CD8-positive, alpha-beta memory T cell (primary cell): ENCODE measurements around the gene FLVCR1. TPM values are rescaled to one million over a fixed set of nuclear protein-coding genes. Genes with fewer than 3 reads are reported as not detected.
A peak's percentile ranks its signal among the peaks of the same experiment; 100 is the strongest.
"Not testable (repeated sequence)": the region's sequence is repeated elsewhere in the genome, so short reads cannot be mapped to it uniquely, and the experiment has no call there.

Experiments
- CTCF ChIA-PET: fragments of 350-600 bp; sonication (Branson Sonifier 250); formaldehyde crosslinking; loops from one replicate; lab custom pipeline; 2021; ENCODE audit warnings: antibody characterized with exemption; lab: Charles Lee
- POLR2A ChIA-PET: fragments of 350-600 bp; sonication (Branson Sonifier 250); formaldehyde crosslinking; loops from one replicate; lab custom pipeline; 2021; ENCODE audit warnings: antibody characterized with exemption; lab: Charles Lee
- DNase-seq, 5 donors: peaks; one replicate each; pipeline versions ENCODE4 v3.0.0 to v3.0.0-alpha.2; 2020 to 2022; ENCODE audit warnings: mixed read lengths in 1 of 5
- H3K27ac ChIP-seq: one replicate; pipeline ENCODE4 v1.7.0; 2013; ENCODE audit warnings: low read depth, mild to moderate bottlenecking, low read length, moderate library complexity
- H3K27me3 ChIP-seq: 2 replicates; pipeline ENCODE4 v1.7.0; 2013; ENCODE audit warnings: low read length, mild to moderate bottlenecking; ENCODE audit not compliant: insufficient read depth, poor library complexity, severe bottlenecking
- H3K36me3 ChIP-seq: 2 replicates; pipeline ENCODE4 v1.7.0; 2013; ENCODE audit warnings: mild to moderate bottlenecking, low read length, moderate library complexity; ENCODE audit not compliant: insufficient read depth
- H3K4me1 ChIP-seq: 2 replicates; pipeline ENCODE4 v1.7.0; 2013; ENCODE audit warnings: mild to moderate bottlenecking, low read length, moderate library complexity; ENCODE audit not compliant: insufficient read depth
- H3K4me3 ChIP-seq: 2 replicates; pipeline ENCODE4 v1.7.0; 2013; ENCODE audit warnings: mild to moderate bottlenecking, low read length
- H3K9me3 ChIP-seq: 2 replicates; pipeline ENCODE4 v1.7.0; 2013; ENCODE audit warnings: mild to moderate bottlenecking, low read length
- H3K27ac Mint-ChIP-seq, 8 donors: one replicate each; pipeline ENCODE4 v1.8.0; 2020 to 2021; ENCODE audit warnings: mixed read lengths in 8 of 8, mild to moderate bottlenecking in 6 of 8, inconsistent platforms in 3 of 8, moderate library complexity in 3 of 8
- H3K27me3 Mint-ChIP-seq, 2 donors: one replicate each; pipeline ENCODE4 v1.8.0; 2020 to 2021; ENCODE audit warnings: mixed read lengths in 2 of 2, mild to moderate bottlenecking in 1 of 2, moderate library complexity in 1 of 2
- H3K36me3 Mint-ChIP-seq, 3 donors: one replicate each; pipeline ENCODE4 v1.8.0; 2020 to 2021; ENCODE audit warnings: mixed read lengths in 3 of 3, inconsistent platforms in 1 of 3, mild to moderate bottlenecking in 1 of 3
- H3K4me1 Mint-ChIP-seq, 3 donors: one replicate each; pipeline ENCODE4 v1.8.0; 2020 to 2021; ENCODE audit warnings: mixed read lengths in 3 of 3, inconsistent platforms in 1 of 3, mild to moderate bottlenecking in 1 of 3
- H3K4me3 Mint-ChIP-seq, 7 donors: one replicate each; pipeline ENCODE4 v1.8.0; 2020 to 2021; ENCODE audit warnings: mixed read lengths in 7 of 7, mild to moderate bottlenecking in 6 of 7, moderate library complexity in 4 of 7, inconsistent platforms in 2 of 7
- H3K9me3 Mint-ChIP-seq, 5 donors: one replicate each; pipeline ENCODE4 v1.8.0; 2020 to 2022; ENCODE audit warnings: mixed read lengths in 5 of 5, mild to moderate bottlenecking in 3 of 5, moderate library complexity in 2 of 5, inconsistent platforms in 1 of 5
- polyA plus RNA-seq: library from polyadenylated mRNA; unstranded; fragments of 300-500 nt; fragmentation: Illumina TruSeq; gene quantifications from one replicate; pipeline ENCODE4 v1.2.3, GENCODE V29; 2021
- total RNA-seq, 2 experiments: library from RNA; stranded (reverse); gene quantifications; one replicate each; pipeline ENCODE4 v1.2.3, GENCODE V29; 2021

FLVCR1 gene
- total and polyA plus RNA-seq, 3 experiments from 2014 or later = 4.0 to 14.9 (median 11.7) TPM

DNA sequence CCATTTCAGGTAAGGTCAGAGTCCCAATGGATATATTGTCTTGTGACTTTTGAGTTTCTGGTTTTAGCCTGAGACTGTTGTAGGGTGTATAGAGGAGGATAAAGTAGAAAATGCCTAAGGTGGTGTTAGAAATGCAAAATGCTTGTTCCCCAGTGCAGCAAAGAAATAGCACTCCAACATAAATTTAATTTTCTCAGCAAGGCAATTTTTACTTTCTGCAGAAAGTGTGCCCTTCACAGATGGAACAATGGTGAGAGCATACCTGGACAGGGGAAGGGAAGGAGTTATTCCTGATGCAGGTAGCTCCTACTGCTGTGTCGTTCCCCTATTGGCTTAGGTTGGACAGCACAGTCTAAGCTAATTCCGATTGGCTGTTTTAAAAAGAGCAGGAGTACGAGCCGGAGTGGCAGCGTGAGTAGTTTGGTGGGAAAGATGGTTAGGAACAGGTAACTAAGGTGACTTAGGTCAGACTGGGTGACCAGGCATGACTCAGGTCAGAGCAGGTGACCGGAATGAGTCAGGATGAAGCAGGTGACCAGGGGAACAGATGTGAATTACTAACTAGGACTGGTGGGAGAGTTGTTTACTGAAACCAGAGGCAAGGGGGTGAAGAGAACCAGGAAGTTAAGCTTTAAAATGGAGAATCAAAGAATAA is 32.1 kb upstream of the FLVCR1 start:
- CTCF ChIA-PET = no interaction called here
- no peak overlapping the region for H3K4me3 Mint-ChIP-seq
- Histone ChIP-seq H3K36me3 (no peaks in the 10 kb centered on the region), H3K4me1 (no peaks in the 10 kb centered on the region), H3K9me3 (peaks cover 14% of the 10 kb centered on the region), H3K27me3 (no peaks in the 10 kb centered on the region), H3K4me3 (no peak overlapping the region), H3K27ac (no peak overlapping the region)
- no peak for DNase-seq
- POLR2A ChIA-PET = no interaction called here
- H3K36me3 Mint-ChIP-seq = peaks cover 0 to 20% (median 3%) of the 10 kb centered on the region in 3 donors
- no peaks in the 10 kb centered on the region for H3K4me1 Mint-ChIP-seq
- peaks cover 13 to 26% (median 24%) of the 10 kb centered on the region in 5 donors for H3K9me3 Mint-ChIP-seq
- H3K27ac Mint-ChIP-seq = no peak overlapping the region
- H3K27me3 Mint-ChIP-seq = peaks cover 0 to 3% of the 10 kb centered on the region in 2 donors

DNA sequence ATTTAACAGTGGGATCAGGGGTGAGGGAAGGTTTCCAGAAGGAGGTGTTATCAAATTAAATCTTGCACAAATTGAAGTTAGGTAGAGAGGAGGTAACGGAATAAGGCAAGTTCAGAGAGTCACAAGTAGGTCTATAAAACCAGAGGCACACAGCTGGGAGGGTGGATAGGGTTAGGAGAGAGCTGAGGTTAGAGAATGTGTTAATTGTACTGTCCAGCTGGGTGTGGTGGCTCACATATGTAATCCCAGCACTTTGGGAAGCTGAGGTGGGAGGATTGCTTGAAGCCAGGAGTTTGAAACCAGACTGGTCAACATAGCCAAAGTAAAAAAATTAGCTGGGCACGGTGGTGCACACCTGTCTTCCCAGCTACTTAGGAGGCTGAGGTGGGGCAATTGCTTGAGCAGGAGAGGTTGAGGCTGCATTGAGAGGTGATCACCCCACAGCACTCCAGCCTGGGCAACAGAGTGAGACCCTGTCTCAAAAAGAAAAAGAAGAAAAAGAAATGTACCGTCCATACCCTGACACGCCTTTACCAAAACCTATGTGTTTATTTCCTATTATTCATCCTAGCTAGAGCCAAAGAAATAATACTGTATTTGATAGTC is 30.8 kb upstream of the FLVCR1 start:
- H3K4me1 Mint-ChIP-seq = no peaks in the 10 kb centered on the region
- no peak overlapping the region for H3K27ac ChIP-seq
- peaks cover 0 to 17% (median 3%) of the 10 kb centered on the region in 3 donors for H3K36me3 Mint-ChIP-seq
- peak overlapping the region in 1 of 8 donors; percentile 5 for H3K27ac Mint-ChIP-seq
- no peak overlapping the region for H3K4me3 Mint-ChIP-seq
- H3K27me3 ChIP-seq = no peaks in the 10 kb centered on the region
- H3K9me3 Mint-ChIP-seq = peaks cover 13 to 26% (median 24%) of the 10 kb centered on the region in 5 donors
- no peaks in the 10 kb centered on the region for H3K36me3 ChIP-seq
- peaks cover 0 to 3% of the 10 kb centered on the region in 2 donors for H3K27me3 Mint-ChIP-seq
- H3K9me3 ChIP-seq = peaks cover 14% of the 10 kb centered on the region
- H3K4me1 ChIP-seq = no peaks in the 10 kb centered on the region
- DNase-seq = no peak
- ChIA-PET POLR2A (no interaction called here), CTCF (interaction anchor here (1.4 kb wide), 1 partner anchor 14 kb away, joined by 4 read pairs; no protein-coding TSS in a partner anchor)
- no peak overlapping the region for H3K4me3 ChIP-seq

DNA sequence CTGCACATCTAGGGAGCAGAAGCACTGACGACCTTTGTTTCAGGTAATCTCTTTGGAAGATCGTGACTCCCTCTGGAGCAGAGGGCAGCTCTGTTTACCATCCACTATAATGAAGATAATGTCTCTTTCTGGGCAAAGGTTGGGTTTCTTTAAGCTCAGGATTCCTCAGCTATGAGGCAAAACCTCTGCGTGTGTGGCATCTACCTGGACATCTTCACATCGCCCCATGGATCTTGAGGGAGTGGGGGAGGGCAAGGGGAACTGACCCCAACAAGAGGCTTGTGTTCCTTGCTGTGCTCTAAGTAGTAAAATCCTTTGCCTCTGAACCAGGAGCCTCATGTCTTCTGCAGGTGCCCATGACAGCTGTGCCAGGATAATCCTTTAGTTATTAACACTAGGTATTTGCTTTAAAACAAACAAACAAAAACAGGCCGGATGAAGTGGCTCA is 30.2 kb upstream of the FLVCR1 start:
- Mint-ChIP-seq H3K27ac (no peak overlapping the region), H3K36me3 (peaks cover 0 to 15% (median 3%) of the 10 kb centered on the region in 3 donors), H3K4me3 (no peak overlapping the region), H3K9me3 (peaks cover 13 to 26% (median 24%) of the 10 kb centered on the region in 5 donors), H3K27me3 (peaks cover 0 to 3% of the 10 kb centered on the region in 2 donors), H3K4me1 (no peaks in the 10 kb centered on the region)
- Histone ChIP-seq H3K27ac (no peak overlapping the region), H3K27me3 (no peaks in the 10 kb centered on the region), H3K9me3 (peaks cover 14% of the 10 kb centered on the region), H3K4me1 (no peaks in the 10 kb centered on the region), H3K4me3 (no peak overlapping the region), H3K36me3 (no peaks in the 10 kb centered on the region)
- CTCF ChIA-PET = interaction anchor here (1.4 kb wide), 1 partner anchor 13 kb away, joined by 4 read pairs; no protein-coding TSS in a partner anchor
- no peak for DNase-seq
- POLR2A ChIA-PET = no interaction called here

DNA sequence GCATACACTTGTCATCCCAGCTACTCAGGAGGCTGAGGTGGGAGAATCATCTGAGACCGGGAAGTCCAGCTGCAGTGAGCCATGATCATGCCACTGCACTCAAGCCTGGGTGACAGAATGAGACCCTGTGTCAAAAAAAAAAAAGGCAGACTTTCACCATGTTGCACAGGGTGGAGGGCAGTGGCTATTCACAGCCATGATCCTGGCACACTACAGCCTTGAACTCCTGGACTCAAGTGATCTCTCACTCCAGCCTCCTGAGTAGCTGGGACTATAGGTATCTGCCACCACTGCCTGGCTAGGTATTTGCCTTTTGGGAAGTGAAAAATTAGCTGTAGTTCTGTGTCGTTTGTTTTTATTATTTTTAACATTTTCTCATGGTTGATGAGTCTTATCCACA is 29.7 kb upstream of the FLVCR1 start:
- Histone ChIP-seq H3K27me3 (no peaks in the 10 kb centered on the region), H3K9me3 (peaks cover 14% of the 10 kb centered on the region), H3K4me3 (no peak overlapping the region), H3K4me1 (no peaks in the 10 kb centered on the region), H3K27ac (no peak overlapping the region), H3K36me3 (no peaks in the 10 kb centered on the region)
- POLR2A ChIA-PET = no interaction called here
- H3K36me3 Mint-ChIP-seq = peaks cover 0 to 15% (median 3%) of the 10 kb centered on the region in 3 donors
- CTCF ChIA-PET = no interaction called here
- no peak overlapping the region for H3K4me3 Mint-ChIP-seq
- H3K4me1 Mint-ChIP-seq = peaks cover 0 to under 1% (median 0%) of the 10 kb centered on the region in 3 donors
- H3K9me3 Mint-ChIP-seq = peaks cover 13 to 26% (median 24%) of the 10 kb centered on the region in 5 donors
- no peak for DNase-seq
- H3K27ac Mint-ChIP-seq = no peak overlapping the region
- H3K27me3 Mint-ChIP-seq = peaks cover 0 to 3% of the 10 kb centered on the region in 2 donors

DNA sequence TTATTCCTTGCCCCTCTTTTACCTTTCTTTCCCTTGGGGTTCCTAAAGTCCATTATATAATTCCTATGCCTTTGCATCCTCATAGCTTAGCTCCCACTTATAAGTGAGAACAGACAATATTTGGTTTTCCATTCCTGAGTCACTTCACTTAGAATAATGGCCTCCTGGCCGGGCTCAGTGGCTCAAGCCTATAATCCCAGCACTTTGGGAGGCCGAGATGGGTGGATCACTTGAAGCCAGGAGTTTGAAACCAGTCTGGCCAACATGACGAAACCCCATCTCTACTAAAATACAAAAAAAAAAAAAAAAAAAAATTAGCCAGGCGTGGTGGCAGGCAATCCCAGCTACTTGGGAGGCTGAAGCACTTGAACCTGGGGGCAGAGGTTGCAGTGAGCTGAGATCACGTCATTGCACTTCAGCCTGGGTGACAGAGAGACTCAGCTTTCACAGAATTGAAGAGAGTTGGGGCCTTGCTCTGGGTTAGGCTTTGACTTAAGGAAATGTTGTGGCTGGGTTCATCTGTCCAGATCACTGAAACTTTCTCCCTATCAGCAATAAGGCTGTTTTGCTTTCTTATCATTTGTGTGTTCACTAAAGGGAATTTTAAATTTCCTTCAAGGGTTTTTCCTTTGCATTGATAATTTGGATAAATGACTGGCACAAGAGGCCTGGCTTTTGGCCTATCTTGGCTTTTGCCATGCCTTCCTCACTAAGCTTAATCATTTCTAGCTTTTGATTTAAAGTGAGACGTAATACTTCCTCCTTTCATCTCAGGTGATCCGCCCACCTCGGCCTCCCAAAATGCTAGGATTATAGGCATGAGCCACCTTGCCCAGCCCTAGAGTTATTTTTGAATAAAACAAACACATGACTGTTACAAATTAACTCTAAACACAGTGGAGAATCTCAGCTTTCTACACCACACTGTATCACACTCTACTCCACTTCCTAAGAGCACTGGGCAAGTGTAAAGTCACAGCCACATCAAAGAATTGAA is 24.6 kb upstream of the FLVCR1 start:
- POLR2A ChIA-PET = not testable (repeated sequence)

GRCh38 chr1:212838145-212838544 is 19.9 kb upstream of the FLVCR1 start:
- H3K4me1 ChIP-seq = no peaks in the 10 kb centered on the region
- POLR2A ChIA-PET = no interaction called here
- no peaks in the 10 kb centered on the region for H3K9me3 ChIP-seq
- H3K27ac Mint-ChIP-seq = no peak overlapping the region
- no peak overlapping the region for H3K4me3 Mint-ChIP-seq
- H3K4me1 Mint-ChIP-seq = peaks cover 8 to 11% (median 8%) of the 10 kb centered on the region in 3 donors
- no peak overlapping the region for H3K27ac ChIP-seq
- no peaks in the 10 kb centered on the region for H3K9me3 Mint-ChIP-seq
- CTCF ChIA-PET = no interaction called here
- H3K36me3 Mint-ChIP-seq = no peaks in the 10 kb centered on the region
- H3K4me3 ChIP-seq = no peak overlapping the region
- no peak for DNase-seq
- H3K36me3 ChIP-seq = no peaks in the 10 kb centered on the region
- no peaks in the 10 kb centered on the region for H3K27me3 ChIP-seq
- peaks cover 0 to 2% of the 10 kb centered on the region in 2 donors for H3K27me3 Mint-ChIP-seq

More for the DNA sequence above, 24.6 kb upstream of the FLVCR1 start:
- H3K27ac ChIP-seq, H3K9me3 ChIP-seq, H3K27me3 ChIP-seq, H3K36me3 ChIP-seq, H3K4me3 ChIP-seq, CTCF ChIA-PET, H3K9me3 Mint-ChIP-seq, H3K36me3 Mint-ChIP-seq, H3K4me1 ChIP-seq, H3K27me3 Mint-ChIP-seq: not testable (repeated sequence)
- Mint-ChIP-seq H3K4me1 (peaks cover 8 to 11% (median 8%) of the 10 kb centered on the region in 3 donors), H3K27ac (peak overlapping the region in 2 of 8 donors; percentile 20 to 81), H3K4me3 (peak overlapping the region in 1 of 7 donors; percentile 32)
- DNase-seq = peak in 1 of 5 donors; percentile 12

GRCh38 chr1:212844521-212844920 is 13.6 kb upstream of the FLVCR1 start:
- POLR2A ChIA-PET, H3K27ac ChIP-seq, H3K4me1 Mint-ChIP-seq, H3K4me3 Mint-ChIP-seq, H3K27me3 Mint-ChIP-seq, DNase-seq, H3K36me3 ChIP-seq, H3K27me3 ChIP-seq, H3K9me3 Mint-ChIP-seq, H3K4me3 ChIP-seq, H3K4me1 ChIP-seq, H3K9me3 ChIP-seq, H3K36me3 Mint-ChIP-seq, H3K27ac Mint-ChIP-seq: not testable (repeated sequence)
- CTCF ChIA-PET = interaction anchor here (0.6 kb wide), 1 partner anchor 39 kb away, joined by 3 read pairs; no protein-coding TSS in a partner anchor
